GM12878 (cell line): ENCODE measurements around the gene GOLGA6L7. TPM values are rescaled to one million over a fixed set of nuclear protein-coding genes. Genes with fewer than 3 reads are reported as not detected.

Source experiments
- ATAC-seq: fragments of 200-7000 bp; cut with Tn5 transposase; 3 replicates; pipeline ENCODE4 v1.9.1; 2020; ENCODE audit warnings: mild to moderate bottlenecking, moderate library complexity
- BruUV-seq: library from RNA; stranded (reverse); fragments of 400-500 nt; replicated peaks from 2 replicates; lab custom pipeline; 2021; lab: Mats Ljungman, UMichigan
- CTCF ChIA-PET: fragments of 300-600 bp; sonication (Branson Sonifier 250); formaldehyde crosslinking; extraction: SDS; loops from one replicate; lab custom pipeline; 2021; ENCODE audit warnings: inconsistent platforms; lab: Yijun Ruan, JAX
- POLR2A ChIA-PET: fragments of 350-600 bp; formaldehyde crosslinking; extraction: SDS; loops from one replicate; lab custom pipeline; 2021; ENCODE audit warnings: inconsistent platforms; lab: Charles Lee
- RAD21 ChIA-PET: fragments of 300-600 bp; sonication (Branson Sonifier 250); formaldehyde crosslinking; loops from one replicate; lab custom pipeline; 2023; ENCODE audit warnings: antibody characterized with exemption; ENCODE audit not compliant: unreplicated experiment; lab: Charles Lee
- SMC1A ChIA-PET: fragments of 300-600 bp; sonication (Branson Sonifier 250); formaldehyde crosslinking; loops from one replicate; lab custom pipeline; 2023; ENCODE audit not compliant: unreplicated experiment, uncharacterized antibody; lab: Charles Lee
- DNase-seq: peaks from one replicate; pipeline ENCODE4 v3.0.0-alpha.2; 2011; ENCODE audit warnings: low read depth, low spot score
- FAIRE-seq: peaks from 3 replicates; lab custom pipeline; 2011; peaks lifted over from hg19 to GRCh38; lab: Jason Lieb, UNC
- H2AFZ ChIP-seq: 2 replicates; pipeline ENCODE4 v1.6.0; 2011; ENCODE audit warnings: low read depth, low read length, control low read depth; ENCODE audit not compliant: control insufficient read depth
- H3K27ac ChIP-seq: 2 replicates; pipeline ENCODE4 v1.5.1; 2011; ENCODE audit warnings: control low read depth; ENCODE audit not compliant: control insufficient read depth, insufficient read depth
- H3K27me3 ChIP-seq, 2 experiments: replicated peaks in 1 of 2; 2 replicates each; pipeline versions ENCODE4 v1.6.0 to v1.6.1; 2011; ENCODE audit warnings: low read length in 1 of 2; ENCODE audit not compliant: control insufficient read depth in 2 of 2, insufficient read depth in 2 of 2
- H3K36me3 ChIP-seq, 2 experiments: 2 replicates each; pipeline ENCODE4 v1.5.1; 2011; ENCODE audit warnings: low read length in 1 of 2; ENCODE audit not compliant: control insufficient read depth in 2 of 2, insufficient read depth in 2 of 2
- H3K4me1 ChIP-seq: 2 replicates; pipeline ENCODE4 v1.6.1; 2011; ENCODE audit warnings: mild to moderate bottlenecking, low read length, moderate library complexity, mixed read lengths; ENCODE audit not compliant: control insufficient read depth, insufficient read depth
- H3K4me2 ChIP-seq: 2 replicates; pipeline ENCODE4 v1.6.0; 2011; ENCODE audit warnings: control low read depth; ENCODE audit not compliant: control insufficient read depth, insufficient read depth
- H3K4me3 ChIP-seq: fragments of 200-600 bp; sonication (generic); 2 replicates; pipeline ENCODE4 v1.5.1; 2016
- H3K79me2 ChIP-seq: 2 replicates; pipeline ENCODE4 v1.6.0; 2011; ENCODE audit warnings: low read length; ENCODE audit not compliant: control insufficient read depth, insufficient read depth
- H3K9ac ChIP-seq: 2 replicates; pipeline ENCODE4 v1.8.0; 2011; ENCODE audit warnings: low read length, control low read depth, mixed read lengths; ENCODE audit not compliant: control insufficient read depth, insufficient read depth
- H3K9me3 ChIP-seq: replicated peaks from 3 replicates; pipeline ENCODE4 v1.5.1; 2011; ENCODE audit warnings: mild to moderate bottlenecking, low read length; ENCODE audit not compliant: control insufficient read depth, insufficient read depth
- H4K20me1 ChIP-seq: 2 replicates; pipeline ENCODE4 v1.6.0; 2011; ENCODE audit not compliant: control insufficient read depth, insufficient read depth
- CBFB ChIP-seq: IDR thresholded peaks from 2 replicates; pipeline ENCODE4 v1.6.1; 2016; ENCODE audit warnings: antibody characterized with exemption, low read depth
- DPF2 ChIP-seq: fragments of 450-650 bp; IDR thresholded peaks from 2 replicates; pipeline ENCODE4 v1.6.1; 2017; ENCODE audit warnings: mild to moderate bottlenecking
- HDAC2 ChIP-seq: fragments of 200-600 bp; sonication (generic); IDR thresholded peaks from 2 replicates; pipeline ENCODE4 v1.6.1; 2017
- KLF5 ChIP-seq: fragments of 450-650 bp; IDR thresholded peaks from 2 replicates; pipeline ENCODE4 v1.6.1; 2014; ENCODE audit warnings: mild to moderate bottlenecking; ENCODE audit not compliant: partially characterized antibody
- NBN ChIP-seq: fragments of 450-650 bp; IDR thresholded peaks from 2 replicates; pipeline ENCODE4 v1.6.1; 2016
- SIX5 ChIP-seq: IDR thresholded peaks from 2 replicates; pipeline ENCODE4 v1.6.1; 2011; ENCODE audit warnings: mild to moderate bottlenecking, low read depth, low read length, moderate library complexity; ENCODE audit not compliant: severe bottlenecking
- STAT3 ChIP-seq: IDR thresholded peaks from 2 replicates; pipeline ENCODE4 v1.6.1; 2011; ENCODE audit warnings: low read depth, low read length, improper control_type of control experiment
- ZBED1 ChIP-seq: IDR thresholded peaks from 2 replicates; pipeline ENCODE4 v1.6.1; 2016; ENCODE audit warnings: borderline replicate concordance
- WGBS: methylation state at CpG from one replicate; pipeline ENCODE4 v1.1.6; 2016; ENCODE audit warnings: low lambda C conversion rate; ENCODE audit not compliant: insufficient replicate concordance, insufficient coverage; ENCODE audit errors: missing lambda C conversion rate; 5-methylcytosine and 5-hydroxymethylcytosine counted together
- in situ Hi-C: fragments of 300-500 bp; cut with MboI; formaldehyde crosslinking; loops from 9 replicates; pipeline ENCODE4 v1.14.3; 2018; ENCODE audit warnings: mixed read lengths
- intact Hi-C: fragments of 100-400 bp; cut with micrococcal nuclease; formaldehyde crosslinking; loops from one replicate; pipeline ENCODE4 v1.14.2; 2022; ENCODE audit not compliant: unreplicated experiment
- polyA plus RNA-seq, 11 experiments: library from polyadenylated mRNA; depleted of rRNA in 4 of 11; unstranded in 6 of 11; stranded (reverse) in 5 of 11; fragments of >200 nt; fragmentation: Nextera tagmentation in 4 of 11; fragmentation: Illumina TruSeq in 1 of 11; extraction: Ambion mirVana in 4 of 11; extraction: Trizol in 1 of 11; gene quantifications; 1 replicate in 1 of 11; 2 replicates in 10 of 11; pipeline versions ENCODE4 v1.2.1 to v1.2.3, GENCODE V29; 2011 to 2016; ENCODE audit warnings: inconsistent platforms in 2 of 11, missing spikeins in 2 of 11, low read depth in 1 of 11
- total RNA-seq, 4 experiments: library from RNA; depleted of rRNA in 3 of 4; stranded (reverse); fragments of >200 nt in 3 of 4; fragmentation: Illumina TruSeq in 1 of 4; extraction: Trizol in 1 of 4; gene quantifications; 2 replicates each; pipeline versions ENCODE4 v1.2.1 to v1.2.3, GENCODE V29; 2013 to 2021
- TF ChIP-seq, protein P1 (sequence below): fragments of 450-650 bp; IDR thresholded peaks from 2 replicates; pipeline ENCODE4 v1.6.1; 2016; ENCODE audit warnings: mild to moderate bottlenecking
- TF ChIP-seq, protein P2 (sequence below): IDR thresholded peaks from 2 replicates; pipeline ENCODE4 v1.6.1; 2011; ENCODE audit warnings: borderline replicate concordance, low read depth, mild to moderate bottlenecking, moderate library complexity, mixed read lengths, low read length; ENCODE audit not compliant: insufficient read depth; ENCODE audit errors: extremely low read length
- TF ChIP-seq, protein P3 (sequence below): IDR thresholded peaks from 2 replicates; pipeline ENCODE4 v1.6.1; 2012; ENCODE audit warnings: low read length, inconsistent platforms

GOLGA6L7 gene
- total and polyA plus RNA-seq, 10 of the 15 experiments (the other 5 are each of a cell fraction or from before 2014, with no cell fraction given) = not detected

DNA sequence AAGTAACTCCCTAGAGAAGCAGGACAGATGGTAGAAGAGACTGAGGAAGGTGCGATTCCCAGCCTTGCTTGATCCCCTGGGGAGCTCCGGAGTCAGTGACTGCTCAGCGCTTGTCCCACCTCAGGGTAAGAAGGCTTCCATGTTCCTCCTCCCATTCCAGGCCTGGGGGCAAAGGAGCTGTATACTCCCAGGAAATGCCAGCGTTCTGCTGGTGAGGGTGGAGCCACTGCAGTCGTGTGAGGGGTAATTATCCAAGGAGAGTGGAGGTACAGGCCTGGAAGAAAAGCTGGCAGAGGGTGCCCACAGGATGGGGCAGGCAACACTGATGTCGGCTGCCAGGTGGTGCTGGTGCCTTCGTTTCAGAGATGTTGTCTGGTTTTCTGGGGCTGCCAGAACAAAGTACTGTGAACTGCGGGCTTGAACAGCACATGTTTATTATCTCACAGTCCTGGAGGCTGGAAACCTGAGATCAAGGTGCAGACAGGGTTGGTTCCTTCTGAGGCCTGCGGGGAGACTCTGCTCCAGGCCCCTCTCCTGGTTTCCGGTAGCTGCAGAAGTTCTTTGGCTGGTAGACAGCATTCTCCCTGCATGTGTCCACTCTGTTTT, 25.2 kb upstream of the GOLGA6L7 start:
- Histone ChIP-seq H3K36me3 (no peaks in the 10 kb centered on the region), H4K20me1 (no peaks in the 10 kb centered on the region), H3K27me3 (no peaks in the 10 kb centered on the region; a peak in 2 of 4 replicates), H2AFZ (no peak overlapping the region), H3K4me1 (no peaks in the 10 kb centered on the region), H3K4me3 (no peak overlapping the region), H3K4me2 (no peak overlapping the region), H3K9me3 (no peaks in the 10 kb centered on the region), H3K79me2 (no peaks in the 10 kb centered on the region), H3K27ac (no peak overlapping the region), H3K9ac (no peak overlapping the region)
- POLR2A ChIA-PET = no interaction called here
- WGBS = 30% methylated on average over 10 of the region's 10 CpGs
- TF ChIP-seq KLF5 (no peak), NBN (no peak), STAT3 (no peak), HDAC2 (no peak), DPF2 (no peak)
- TF ChIP-seq, protein P1, sequence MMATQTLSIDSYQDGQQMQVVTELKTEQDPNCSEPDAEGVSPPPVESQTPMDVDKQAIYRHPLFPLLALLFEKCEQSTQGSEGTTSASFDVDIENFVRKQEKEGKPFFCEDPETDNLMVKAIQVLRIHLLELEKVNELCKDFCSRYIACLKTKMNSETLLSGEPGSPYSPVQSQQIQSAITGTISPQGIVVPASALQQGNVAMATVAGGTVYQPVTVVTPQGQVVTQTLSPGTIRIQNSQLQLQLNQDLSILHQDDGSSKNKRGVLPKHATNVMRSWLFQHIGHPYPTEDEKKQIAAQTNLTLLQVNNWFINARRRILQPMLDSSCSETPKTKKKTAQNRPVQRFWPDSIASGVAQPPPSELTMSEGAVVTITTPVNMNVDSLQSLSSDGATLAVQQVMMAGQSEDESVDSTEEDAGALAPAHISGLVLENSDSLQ = no peak
- in situ Hi-C loops (no loop called here), intact Hi-C loops (no loop called here)
- RAD21 ChIA-PET = no interaction called here
- BruUV-seq = no TSS peak
- DNase-seq (no peak), FAIRE-seq (no peak), ATAC-seq (no peak)
- SMC1A ChIA-PET = no interaction called here
- CTCF ChIA-PET = interaction anchor here (0.6 kb wide), 1 partner anchor 9 kb away, joined by 3 read pairs; no protein-coding TSS in a partner anchor

DNA sequence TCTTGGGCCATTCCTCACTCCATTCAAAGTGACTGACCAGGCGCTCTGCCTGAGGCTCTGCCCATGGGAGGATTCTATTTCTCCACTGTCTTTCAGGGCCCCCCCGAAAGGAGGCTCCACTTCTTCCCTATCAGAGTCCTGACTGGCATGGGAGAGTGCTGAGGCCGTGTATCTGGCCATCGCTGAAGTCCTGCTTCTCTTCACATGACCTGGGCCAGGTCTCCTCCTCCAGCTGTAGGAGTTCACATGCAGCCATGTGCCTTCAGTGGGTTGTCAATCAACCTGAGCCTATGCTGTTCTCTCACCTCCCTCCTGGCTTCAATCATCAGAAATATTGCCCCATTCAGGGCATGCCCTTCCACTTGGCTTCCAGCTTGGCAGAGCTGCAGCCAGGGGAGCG, 24.6 kb upstream of the GOLGA6L7 start:
- ATAC-seq (no peak), FAIRE-seq (no peak), DNase-seq (no peak)
- H3K4me2 ChIP-seq = no peak overlapping the region
- POLR2A ChIA-PET = no interaction called here
- no peaks in the 10 kb centered on the region for H4K20me1 ChIP-seq
- no peaks in the 10 kb centered on the region for H3K9me3 ChIP-seq
- H3K79me2 ChIP-seq = no peaks in the 10 kb centered on the region
- no peaks in the 10 kb centered on the region for H3K4me1 ChIP-seq
- RAD21 ChIA-PET = no interaction called here
- CTCF ChIA-PET = interaction anchor here (0.6 kb wide), 1 partner anchor 10 kb away, joined by 3 read pairs; no protein-coding TSS in a partner anchor
- no peak overlapping the region for H3K27ac ChIP-seq
- no peak overlapping the region for H2AFZ ChIP-seq
- in situ Hi-C loops = no loop called here
- no peaks in the 10 kb centered on the region; a peak in 2 of 4 replicates for H3K27me3 ChIP-seq
- intact Hi-C loops = no loop called here
- no TSS peak for BruUV-seq
- no peaks in the 10 kb centered on the region for H3K36me3 ChIP-seq
- H3K4me3 ChIP-seq = no peak overlapping the region
- H3K9ac ChIP-seq = no peak overlapping the region
- 25% methylated on average over 5 of the region's 5 CpGs for WGBS
- SMC1A ChIA-PET = no interaction called here
- TF ChIP-seq, protein P2, sequence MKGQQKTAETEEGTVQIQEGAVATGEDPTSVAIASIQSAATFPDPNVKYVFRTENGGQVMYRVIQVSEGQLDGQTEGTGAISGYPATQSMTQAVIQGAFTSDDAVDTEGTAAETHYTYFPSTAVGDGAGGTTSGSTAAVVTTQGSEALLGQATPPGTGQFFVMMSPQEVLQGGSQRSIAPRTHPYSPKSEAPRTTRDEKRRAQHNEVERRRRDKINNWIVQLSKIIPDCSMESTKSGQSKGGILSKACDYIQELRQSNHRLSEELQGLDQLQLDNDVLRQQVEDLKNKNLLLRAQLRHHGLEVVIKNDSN = no peak
- TF ChIP-seq, protein P3, sequence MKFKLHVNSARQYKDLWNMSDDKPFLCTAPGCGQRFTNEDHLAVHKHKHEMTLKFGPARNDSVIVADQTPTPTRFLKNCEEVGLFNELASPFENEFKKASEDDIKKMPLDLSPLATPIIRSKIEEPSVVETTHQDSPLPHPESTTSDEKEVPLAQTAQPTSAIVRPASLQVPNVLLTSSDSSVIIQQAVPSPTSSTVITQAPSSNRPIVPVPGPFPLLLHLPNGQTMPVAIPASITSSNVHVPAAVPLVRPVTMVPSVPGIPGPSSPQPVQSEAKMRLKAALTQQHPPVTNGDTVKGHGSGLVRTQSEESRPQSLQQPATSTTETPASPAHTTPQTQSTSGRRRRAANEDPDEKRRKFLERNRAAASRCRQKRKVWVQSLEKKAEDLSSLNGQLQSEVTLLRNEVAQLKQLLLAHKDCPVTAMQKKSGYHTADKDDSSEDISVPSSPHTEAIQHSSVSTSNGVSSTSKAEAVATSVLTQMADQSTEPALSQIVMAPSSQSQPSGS = no peak
- TF ChIP-seq ZBED1 (no peak), SIX5 (no peak), CBFB (no peak)
